WTC11 (cell line): ENCODE results near the gene DENND1B. TPM values are rescaled to one million over a fixed set of nuclear protein-coding genes. Genes with fewer than 3 reads are reported as not detected.

Experiments
- ATAC-seq: fragments of 200-7000 bp; cut with Tn5 transposase; 2 replicates; pipeline ENCODE4 v1.10.0; 2021; ENCODE audit warnings: mild to moderate bottlenecking, moderate library complexity
- Bru-seq: library from RNA; stranded (reverse); fragments of 400-500 nt; gene quantifications from one replicate; lab custom pipeline; 2021; lab: Mats Ljungman, UMichigan
- CTCF ChIA-PET: fragments of 300-600 bp; sonication (Branson Sonifier 250); formaldehyde crosslinking; loops from one replicate; lab custom pipeline; 2021; ENCODE audit warnings: antibody characterized with exemption; lab: Charles Lee
- POLR2A ChIA-PET: fragments of 350-600 bp; sonication (Branson Sonifier 250); formaldehyde crosslinking; loops from one replicate; lab custom pipeline; 2021; ENCODE audit warnings: antibody characterized with exemption; lab: Charles Lee
- DNase-seq: peaks from one replicate; pipeline ENCODE4 v3.0.0; 2021; ENCODE audit warnings: low spot score
- H3K27ac Mint-ChIP-seq: 2 replicates; pipeline ENCODE4 v1.8.0; 2021; ENCODE audit warnings: mixed read lengths
- H3K27me3 Mint-ChIP-seq: 2 replicates; pipeline ENCODE4 v1.8.0; 2021; ENCODE audit warnings: low read depth, mild to moderate bottlenecking, moderate library complexity, mixed read lengths
- H3K36me3 Mint-ChIP-seq: 2 replicates; pipeline ENCODE4 v1.8.0; 2021; ENCODE audit warnings: mixed read lengths
- H3K4me1 Mint-ChIP-seq: 2 replicates; pipeline ENCODE4 v1.8.0; 2022; ENCODE audit warnings: mixed read lengths
- H3K4me3 Mint-ChIP-seq: 2 replicates; pipeline ENCODE4 v1.8.0; 2021; ENCODE audit warnings: mild to moderate bottlenecking, moderate library complexity, mixed read lengths
- H3K9me3 Mint-ChIP-seq: 2 replicates; pipeline ENCODE4 v1.8.0; 2021; ENCODE audit warnings: mixed read lengths
- CDX4 ChIP-seq: fragments of 250-450 bp; sonication (Bioruptor Pico); IDR thresholded peaks from 2 replicates; pipeline ENCODE4 v1.9.0; 2021; ENCODE audit warnings: moderate library complexity, mild to moderate bottlenecking, inconsistent platforms, borderline replicate concordance
- E2F1 ChIP-seq: sonication (generic); formaldehyde crosslinking; IDR thresholded peaks from 2 replicates; pipeline ENCODE4 v1.8.0; 2022; ENCODE audit warnings: mild to moderate bottlenecking, missing genetic modification reagents
- E2F4 ChIP-seq: sonication (generic); formaldehyde crosslinking; IDR thresholded peaks from 2 replicates; pipeline ENCODE4 v1.8.1; 2022; ENCODE audit warnings: low read depth, mild to moderate bottlenecking, moderate library complexity, missing genetic modification reagents, borderline replicate concordance
- ELF4 ChIP-seq: sonication (generic); formaldehyde crosslinking; IDR thresholded peaks from 2 replicates; pipeline ENCODE4 v1.8.1; 2022; ENCODE audit warnings: low read depth, mild to moderate bottlenecking, moderate library complexity, missing genetic modification reagents
- ESRRA ChIP-seq: sonication (generic); formaldehyde crosslinking; IDR thresholded peaks from 2 replicates; pipeline ENCODE4 v1.8.1; 2022; ENCODE audit warnings: mild to moderate bottlenecking, missing genetic modification reagents, borderline replicate concordance
- FOXJ3 ChIP-seq: sonication (generic); formaldehyde crosslinking; IDR thresholded peaks from 2 replicates; pipeline ENCODE4 v1.9.0; 2021; ENCODE audit warnings: missing genetic modification reagents, mild to moderate bottlenecking, borderline replicate concordance
- FOXK1 ChIP-seq: sonication (generic); formaldehyde crosslinking; IDR thresholded peaks from 2 replicates; pipeline ENCODE4 v1.8.0; 2022; ENCODE audit warnings: mild to moderate bottlenecking, moderate library complexity, missing genetic modification reagents
- GABPB1 ChIP-seq: sonication (generic); formaldehyde crosslinking; IDR thresholded peaks from 2 replicates; pipeline ENCODE4 v1.8.1; 2023; ENCODE audit warnings: mild to moderate bottlenecking, missing genetic modification reagents
- GRHL2 ChIP-seq: fragments of 250-450 bp; sonication (Bioruptor Pico); IDR thresholded peaks from 2 replicates; pipeline ENCODE4 v1.8.0; 2022; ENCODE audit warnings: mild to moderate bottlenecking, moderate library complexity; ENCODE audit not compliant: insufficient replicate concordance, severe bottlenecking
- HMGXB4 ChIP-seq: sonication (generic); formaldehyde crosslinking; IDR thresholded peaks from 2 replicates; pipeline ENCODE4 v1.8.1; 2023; ENCODE audit warnings: mild to moderate bottlenecking, moderate library complexity, missing genetic modification reagents
- JAZF1 ChIP-seq: fragments of 250-450 bp; sonication (Bioruptor Pico); IDR thresholded peaks from 2 replicates; pipeline ENCODE4 v1.9.0; 2021; ENCODE audit warnings: moderate library complexity, mild to moderate bottlenecking, inconsistent platforms
- JUN ChIP-seq: sonication (generic); formaldehyde crosslinking; IDR thresholded peaks from 2 replicates; pipeline ENCODE4 v1.8.0; 2023; ENCODE audit warnings: mild to moderate bottlenecking, missing genetic modification reagents
- MYBL2 ChIP-seq: sonication (generic); formaldehyde crosslinking; IDR thresholded peaks from 2 replicates; pipeline ENCODE4 v1.8.1; 2023; ENCODE audit warnings: mild to moderate bottlenecking, moderate library complexity, missing genetic modification reagents
- NFATC4 ChIP-seq: fragments of 250-450 bp; sonication (Bioruptor Pico); IDR thresholded peaks from 2 replicates; pipeline ENCODE4 v1.9.0; 2021; ENCODE audit warnings: mild to moderate bottlenecking
- NFYB ChIP-seq: sonication (generic); formaldehyde crosslinking; conservative IDR thresholded peaks from 2 replicates; pipeline ENCODE4 v1.8.0; 2022; ENCODE audit warnings: low read depth, missing genetic modification reagents
- NR2C2 ChIP-seq: sonication (generic); formaldehyde crosslinking; IDR thresholded peaks from 2 replicates; pipeline ENCODE4 v1.8.0; 2022; ENCODE audit warnings: mild to moderate bottlenecking, missing genetic modification reagents
- PREB ChIP-seq: sonication (generic); formaldehyde crosslinking; IDR thresholded peaks from 2 replicates; pipeline ENCODE4 v1.8.1; 2022; ENCODE audit warnings: mild to moderate bottlenecking, missing genetic modification reagents, moderate library complexity, borderline replicate concordance
- PRRX2 ChIP-seq: fragments of 250-450 bp; sonication (Bioruptor Pico); IDR thresholded peaks from 2 replicates; pipeline ENCODE4 v1.8.0; 2021; ENCODE audit warnings: mild to moderate bottlenecking
- RORB ChIP-seq: fragments of 250-450 bp; sonication (Bioruptor Pico); IDR thresholded peaks from 2 replicates; pipeline ENCODE4 v1.9.0; 2021; ENCODE audit warnings: mild to moderate bottlenecking
- SMAD3 ChIP-seq: sonication (generic); formaldehyde crosslinking; IDR thresholded peaks from 2 replicates; pipeline ENCODE4 v1.8.0; 2022; ENCODE audit warnings: missing genetic modification reagents, mild to moderate bottlenecking, borderline replicate concordance
- SOX15 ChIP-seq: fragments of 250-450 bp; sonication (Bioruptor Pico); IDR thresholded peaks from 2 replicates; pipeline ENCODE4 v1.9.0; 2021; ENCODE audit warnings: mild to moderate bottlenecking
- TEAD1 ChIP-seq: sonication (generic); formaldehyde crosslinking; IDR thresholded peaks from 2 replicates; pipeline ENCODE4 v1.8.0; 2022; ENCODE audit warnings: mild to moderate bottlenecking, missing genetic modification reagents
- ZNF121 ChIP-seq: sonication (generic); formaldehyde crosslinking; IDR thresholded peaks from 2 replicates; pipeline ENCODE4 v1.8.0; 2023; ENCODE audit warnings: missing genetic modification reagents
- ZNF219 ChIP-seq: sonication (generic); formaldehyde crosslinking; IDR thresholded peaks from 2 replicates; pipeline ENCODE4 v1.8.0; 2023; ENCODE audit warnings: missing genetic modification reagents, mild to moderate bottlenecking, borderline replicate concordance
- ZNF232 ChIP-seq: sonication (generic); formaldehyde crosslinking; IDR thresholded peaks from 2 replicates; pipeline ENCODE4 v1.8.0; 2022; ENCODE audit warnings: mild to moderate bottlenecking, missing genetic modification reagents
- ZNF396 ChIP-seq: fragments of 250-450 bp; sonication (Bioruptor Pico); IDR thresholded peaks from 2 replicates; pipeline ENCODE4 v1.8.0; 2021; ENCODE audit warnings: mild to moderate bottlenecking, moderate library complexity, borderline replicate concordance
- ZNF416 ChIP-seq: fragments of 250-450 bp; sonication (Bioruptor Pico); IDR thresholded peaks from 2 replicates; pipeline ENCODE4 v1.9.0; 2021; ENCODE audit warnings: mild to moderate bottlenecking, inconsistent platforms
- ZNF423 ChIP-seq: fragments of 250-450 bp; sonication (Bioruptor Pico); IDR thresholded peaks from 2 replicates; pipeline ENCODE4 v2.1.2; 2022; ENCODE audit warnings: mild to moderate bottlenecking, moderate library complexity
- long read RNA-seq, 3 experiments: library from RNA in 1 of 3; library from capped mRNA in 1 of 3; library from polyadenylated mRNA in 1 of 3; unstranded in 2 of 3; stranded (forward) in 1 of 3; transcript quantifications; one replicate each; pipeline ENCODE4 v2.0.0, GENCODE V29; 2021
- total RNA-seq: library from RNA; stranded (reverse); gene quantifications from 3 replicates; pipeline ENCODE4 v1.2.3, GENCODE V29; 2021
- TF ChIP-seq, protein P1 (sequence below): sonication (generic); formaldehyde crosslinking; conservative IDR thresholded peaks from 2 replicates; pipeline ENCODE4 v1.8.1; 2022; ENCODE audit warnings: mild to moderate bottlenecking, missing genetic modification reagents
- TF ChIP-seq, protein P2 (sequence below): fragments of 250-450 bp; sonication (Bioruptor Pico); IDR thresholded peaks from 2 replicates; pipeline ENCODE4 v1.9.0; 2021; ENCODE audit warnings: mild to moderate bottlenecking

DENND1B gene
- total RNA-seq, result 2.8 to 4.3 TPM (median 3.3 TPM) in 3 replicates
- percentile 54 among the genes with signal in this experiment for Bru-seq, nascent RNA
- long read RNA-seq, experiment 1, partial matches to known transcripts, result 1 of 13 reads
- long read RNA-seq, experiment 1, other reads (novel, unspliced or antisense), result 10 of 13 reads
- long read RNA-seq, experiment 2, partial matches to known transcripts, result 1 of 2 reads
- long read RNA-seq, experiment 2, other reads (novel, unspliced or antisense), result 1 of 2 reads
- long read RNA-seq, experiment 3, partial matches to known transcripts, result 2 of 2 reads
- long read RNA-seq, experiment 3, other reads (novel, unspliced or antisense), result 0 of 2 reads

GRCh38 chr1:197775282-197776262 is at the start of gene DENND1B:
Gene DENND1B (minus strand): TSS chr1:197775480. CDS start chr1:197775155, 325 bp downstream.
- Mint-ChIP-seq H3K4me3 (peak within 1 kb of the TSS; percentile 71), H3K27ac (no peak within 1 kb of the TSS), H3K27me3 (peaks cover 15% of the 10 kb centered on the region), H3K9me3 (peaks cover 9% of the 10 kb centered on the region), H3K4me1 (peaks cover 27% of the 10 kb centered on the region), H3K36me3 (no peaks in the 10 kb centered on the region)
- ATAC-seq (peak; percentile 80), DNase-seq (peak; percentile 83)
- ChIA-PET POLR2A (no interaction called here), CTCF (interaction anchor here (0.7 to 1.8 kb wide), 3 partner anchors 69 to 139 kb away, joined by 3 to 6 read pairs (median 5); no protein-coding TSS in a partner anchor)
- TF ChIP-seq NFATC4 (CRISPR knock-in tag), result no peak
- TF ChIP-seq SMAD3, result no peak
- no peak for TF ChIP-seq NFYB
- TF ChIP-seq ESRRA (CRISPR knock-in tag), result no peak
- TF ChIP-seq HMGXB4, result peak; percentile 88; the same call in 1 of the 2 replicates
- TF ChIP-seq E2F4 (CRISPR knock-in tag), result no peak
- no peak for TF ChIP-seq NR2C2 (CRISPR knock-in tag)
- no peak for TF ChIP-seq PREB (CRISPR knock-in tag)
- TF ChIP-seq, protein P1, sequence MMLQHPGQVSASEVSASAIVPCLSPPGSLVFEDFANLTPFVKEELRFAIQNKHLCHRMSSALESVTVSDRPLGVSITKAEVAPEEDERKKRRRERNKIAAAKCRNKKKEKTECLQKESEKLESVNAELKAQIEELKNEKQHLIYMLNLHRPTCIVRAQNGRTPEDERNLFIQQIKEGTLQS (CRISPR knock-in tag), result peak; percentile 60; the same call in 1 of the 2 replicates
- TF ChIP-seq GRHL2 (CRISPR knock-in tag), result no peak
- TF ChIP-seq ELF4, result no peak
- 0 out of 2 replicates have a peak, but pooled peaks have one; percentile 24 for TF ChIP-seq GABPB1 (CRISPR knock-in tag)
- no peak for TF ChIP-seq PRRX2 (CRISPR knock-in tag)
- TF ChIP-seq JAZF1, result no peak
- no peak for TF ChIP-seq CDX4 (CRISPR knock-in tag)
- no peak for TF ChIP-seq ZNF416
- TF ChIP-seq ZNF121 (CRISPR knock-in tag), result no peak
- TF ChIP-seq TEAD1 (CRISPR knock-in tag), result peak; percentile 55; the same call in 1 of the 2 replicates
- no peak for TF ChIP-seq JUN (CRISPR knock-in tag)
- no peak for TF ChIP-seq ZNF396 (CRISPR knock-in tag)
- TF ChIP-seq, protein P2, sequence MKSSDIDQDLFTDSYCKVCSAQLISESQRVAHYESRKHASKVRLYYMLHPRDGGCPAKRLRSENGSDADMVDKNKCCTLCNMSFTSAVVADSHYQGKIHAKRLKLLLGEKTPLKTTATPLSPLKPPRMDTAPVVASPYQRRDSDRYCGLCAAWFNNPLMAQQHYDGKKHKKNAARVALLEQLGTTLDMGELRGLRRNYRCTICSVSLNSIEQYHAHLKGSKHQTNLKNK (CRISPR knock-in tag), result no peak
- TF ChIP-seq E2F1 (CRISPR knock-in tag), result no peak
- no peak for TF ChIP-seq ZNF219
- TF ChIP-seq SOX15 (CRISPR knock-in tag), result no peak
- TF ChIP-seq RORB, result no peak
- TF ChIP-seq FOXK1 (CRISPR knock-in tag), result no peak
- TF ChIP-seq MYBL2, result 0 out of 2 replicates have a peak, but pooled peaks have one; percentile 46
- TF ChIP-seq ZNF423 (CRISPR knock-in tag), result peak; percentile 66; the same call in 1 of the 2 replicates
- no peak for TF ChIP-seq FOXJ3 (CRISPR knock-in tag)
- TF ChIP-seq ZNF232, result no peak
